Naive thymus-derived CD8-positive, alpha-beta T cell (primary cell): ENCODE data around the gene TNS3. TPM values are rescaled to one million over a fixed set of nuclear protein-coding genes. Genes with fewer than 3 reads are reported as not detected.
"Not testable (repeated sequence)": the region's sequence is repeated elsewhere in the genome, so short reads cannot be mapped to it uniquely, and the experiment has no call there.

Experiments used
- ATAC-seq, 2 donors: fragments of 150-1000 bp; cut with Tn5 transposase in 1 of 2; sonication (Bioruptor Pico), chemical (Tn5 transposase) in 1 of 2; 1 replicate in 1 of 2; 2 replicates in 1 of 2; pipeline ENCODE4 v1.10.0; 2021; ENCODE audit warnings: mild to moderate bottlenecking in 2 of 2, moderate library complexity in 2 of 2
- POLR2A ChIA-PET: fragments of 350-600 bp; sonication (Branson Sonifier 250); formaldehyde crosslinking; loops from one replicate; lab custom pipeline; 2021; ENCODE audit warnings: antibody characterized with exemption; lab: Charles Lee
- DNase-seq, 10 donors: peaks; one replicate each; pipeline versions ENCODE4 v3.0.0 to v3.0.0-alpha.2; 2020 to 2022
- H3K27ac Mint-ChIP-seq, 10 donors: one replicate each; pipeline ENCODE4 v1.8.0; 2020 to 2022; ENCODE audit warnings: mild to moderate bottlenecking in 10 of 10, mixed read lengths in 10 of 10, moderate library complexity in 4 of 10, inconsistent platforms in 1 of 10
- H3K27me3 Mint-ChIP-seq, 5 donors: one replicate each; pipeline ENCODE4 v1.8.0; 2021 to 2022; ENCODE audit warnings: mixed read lengths in 5 of 5
- H3K36me3 Mint-ChIP-seq, 3 donors: one replicate each; pipeline ENCODE4 v1.8.0; 2020 to 2022; ENCODE audit warnings: mixed read lengths in 3 of 3, mild to moderate bottlenecking in 2 of 3, inconsistent platforms in 1 of 3
- H3K4me1 Mint-ChIP-seq, 4 donors: one replicate each; pipeline ENCODE4 v1.8.0; 2021 to 2022; ENCODE audit warnings: mixed read lengths in 4 of 4
- H3K4me3 Mint-ChIP-seq, 10 donors: one replicate each; pipeline ENCODE4 v1.8.0; 2020 to 2022; ENCODE audit warnings: mild to moderate bottlenecking in 10 of 10, mixed read lengths in 10 of 10, moderate library complexity in 6 of 10, inconsistent platforms in 1 of 10
- H3K9me3 Mint-ChIP-seq, 9 donors: one replicate each; pipeline ENCODE4 v1.8.0; 2020 to 2022; ENCODE audit warnings: mixed read lengths in 9 of 9, mild to moderate bottlenecking in 3 of 9, inconsistent platforms in 1 of 9, moderate library complexity in 1 of 9
- polyA plus RNA-seq, 3 donors: library from polyadenylated mRNA; unstranded; fragments of 300-500 nt; fragmentation: Illumina TruSeq; gene quantifications; one replicate each; pipeline ENCODE4 v1.2.3, GENCODE V29; 2021
- total RNA-seq, 8 experiments: library from RNA in 2 of 8; stranded (reverse) in 2 of 8; gene quantifications; one replicate each; pipeline ENCODE4 v1.2.3 and lab custom pipeline; 2021 to 2026

TNS3 gene
- total and polyA plus RNA-seq, 5 experiments from 2014 or later: 1.2 to 1.6 TPM; not detected in 3

DNA sequence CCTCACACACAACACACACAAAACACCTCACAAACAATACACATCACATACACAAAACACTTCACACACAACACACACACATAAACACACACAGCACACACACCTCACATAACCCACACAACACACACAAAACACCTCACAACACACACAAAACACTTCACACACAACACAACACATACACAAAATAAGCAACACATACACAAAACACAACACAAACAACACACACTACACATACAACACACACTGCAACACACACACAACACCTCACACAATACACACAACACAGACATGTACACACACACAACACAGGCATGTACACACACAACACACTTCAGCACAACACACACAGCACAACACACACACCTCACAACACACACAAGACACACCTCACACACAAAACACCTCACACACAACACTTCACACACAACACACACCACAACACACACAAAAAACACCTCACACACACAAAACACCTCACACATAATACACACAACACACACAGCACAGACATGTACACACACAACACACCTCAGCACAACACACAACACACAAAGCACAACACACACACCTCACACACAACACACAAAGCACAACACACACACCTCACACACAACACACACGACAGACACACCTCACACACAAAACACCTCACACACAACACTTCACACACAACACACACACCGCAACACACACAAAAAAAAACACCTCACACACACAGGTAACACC is 107.5 kb downstream of the TNS3 start:
- POLR2A ChIA-PET: no interaction called here
- H3K4me1 Mint-ChIP-seq: peaks cover 0 to 8% (median 1%) of the 10 kb centered on the region in 4 donors
- no peaks in the 10 kb centered on the region for H3K36me3 Mint-ChIP-seq
- no peak overlapping the region for H3K27ac Mint-ChIP-seq
- H3K9me3 Mint-ChIP-seq: no peaks in the 10 kb centered on the region
- ATAC-seq: no peak
- no peak for DNase-seq
- peaks cover 0 to 12% (median 4%) of the 10 kb centered on the region in 5 donors for H3K27me3 Mint-ChIP-seq
- no peak overlapping the region for H3K4me3 Mint-ChIP-seq

DNA sequence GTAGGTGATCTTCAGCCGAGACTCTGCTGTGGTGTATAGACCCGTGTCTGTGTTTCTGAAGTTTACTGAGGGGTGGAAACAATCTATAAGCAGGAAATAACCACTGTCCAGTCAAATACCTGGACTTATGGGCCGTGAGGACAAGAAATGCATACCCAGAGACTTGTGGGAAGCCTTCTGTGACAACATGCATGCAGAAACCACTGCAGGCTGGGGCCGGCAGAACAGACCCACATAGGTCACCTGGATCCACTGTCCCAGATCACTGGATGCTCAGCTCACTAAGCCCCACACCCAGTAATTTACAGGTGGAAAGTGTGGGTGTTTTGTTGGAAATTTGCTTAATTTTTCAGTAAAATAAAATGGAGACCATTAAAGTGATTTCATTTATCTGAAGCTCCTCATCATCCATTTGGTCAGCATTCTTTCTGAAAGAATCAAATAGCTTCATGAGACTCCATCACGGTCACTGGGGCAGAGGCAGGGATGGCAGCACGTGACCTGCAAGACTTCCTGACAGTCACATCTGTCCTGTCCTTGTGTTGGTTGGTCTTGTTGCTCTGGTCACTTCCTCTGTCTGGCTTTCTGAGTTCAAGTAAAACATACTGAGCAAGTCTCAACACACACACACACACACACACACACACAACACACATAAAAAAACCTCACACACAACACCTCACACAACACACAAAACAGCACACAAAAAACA is 108.3 kb downstream of the TNS3 start:
- Mint-ChIP-seq H3K36me3 (no peaks in the 10 kb centered on the region), H3K9me3 (no peaks in the 10 kb centered on the region), H3K4me1 (peaks cover 0 to 5% (median 1%) of the 10 kb centered on the region in 4 donors), H3K27ac (no peak overlapping the region), H3K27me3 (peaks cover 0 to 12% (median 4%) of the 10 kb centered on the region in 5 donors), H3K4me3 (no peak overlapping the region)
- POLR2A ChIA-PET: no interaction called here
- DNase-seq (no peak), ATAC-seq (no peak)

DNA sequence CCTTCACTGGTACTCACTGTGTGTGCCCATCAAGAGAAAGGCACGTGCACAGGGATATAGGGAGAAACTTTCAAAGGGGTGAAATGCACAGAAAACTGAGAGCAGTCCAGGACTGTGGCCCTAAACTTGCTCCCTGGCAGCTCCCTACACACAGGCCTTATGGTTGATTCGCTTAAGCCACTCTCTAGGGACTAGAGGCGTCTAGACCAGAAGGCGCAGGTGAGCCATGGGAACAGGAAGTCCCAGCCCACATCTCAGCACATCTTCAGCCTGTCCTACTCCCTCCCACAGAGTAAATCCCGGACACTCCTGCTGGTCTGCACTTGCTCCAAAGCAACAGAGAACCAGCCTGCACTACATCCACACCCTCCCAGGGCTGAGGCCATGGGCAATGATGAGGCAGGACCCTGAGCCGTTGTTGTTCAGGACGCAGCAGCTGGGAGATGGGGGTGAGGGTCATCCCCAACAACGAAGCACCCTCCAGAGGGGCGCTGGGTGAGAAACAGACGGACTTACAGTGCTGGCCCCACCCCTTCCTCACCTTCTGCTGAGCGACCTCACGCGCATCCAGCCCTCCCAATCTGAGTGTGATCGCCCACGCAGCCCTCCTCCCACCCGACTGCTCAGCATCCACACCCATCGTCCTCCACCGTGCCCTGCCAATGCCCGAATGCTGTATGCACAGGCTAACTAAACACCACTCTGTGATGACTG is 109.3 kb downstream of the TNS3 start:
- no peak overlapping the region for H3K4me3 Mint-ChIP-seq
- DNase-seq: no peak
- no peak overlapping the region for H3K27ac Mint-ChIP-seq
- H3K9me3 Mint-ChIP-seq: no peaks in the 10 kb centered on the region
- peaks cover 0 to 12% (median 4%) of the 10 kb centered on the region in 5 donors for H3K27me3 Mint-ChIP-seq
- POLR2A ChIA-PET: no interaction called here
- no peak for ATAC-seq
- H3K4me1 Mint-ChIP-seq: peaks cover 0 to 4% (median 1%) of the 10 kb centered on the region in 4 donors
- H3K36me3 Mint-ChIP-seq: no peaks in the 10 kb centered on the region

DNA sequence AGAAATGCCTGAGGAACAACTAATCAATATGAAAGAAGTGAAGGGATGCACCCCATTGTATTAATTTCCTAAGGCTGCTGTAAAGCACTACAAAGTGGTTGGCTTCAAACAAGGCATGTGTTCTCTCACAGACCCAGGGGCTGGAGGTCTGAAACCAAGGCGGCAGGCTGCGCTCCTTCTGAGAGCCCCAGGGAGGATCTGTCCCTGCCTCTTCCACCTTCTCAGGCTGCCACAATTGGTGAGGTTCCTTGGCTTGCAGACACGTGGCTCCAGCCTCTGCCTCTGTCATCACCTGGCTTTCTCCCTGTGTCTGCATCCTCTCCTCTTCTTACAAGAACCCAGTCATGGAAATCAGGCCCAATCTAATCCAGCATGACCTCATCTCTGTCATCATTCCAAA is 110.1 kb downstream of the TNS3 start:
- POLR2A ChIA-PET: no interaction called here
- H3K9me3 Mint-ChIP-seq: no peaks in the 10 kb centered on the region
- no peak overlapping the region for H3K4me3 Mint-ChIP-seq
- no peaks in the 10 kb centered on the region for H3K36me3 Mint-ChIP-seq
- peaks cover 0 to 4% (median 1%) of the 10 kb centered on the region in 4 donors for H3K4me1 Mint-ChIP-seq
- H3K27ac Mint-ChIP-seq: no peak overlapping the region
- H3K27me3 Mint-ChIP-seq: peaks cover 0 to 12% (median 4%) of the 10 kb centered on the region in 5 donors
- ATAC-seq (no peak), DNase-seq (peak in 1 of 10 donors; percentile 43)

DNA sequence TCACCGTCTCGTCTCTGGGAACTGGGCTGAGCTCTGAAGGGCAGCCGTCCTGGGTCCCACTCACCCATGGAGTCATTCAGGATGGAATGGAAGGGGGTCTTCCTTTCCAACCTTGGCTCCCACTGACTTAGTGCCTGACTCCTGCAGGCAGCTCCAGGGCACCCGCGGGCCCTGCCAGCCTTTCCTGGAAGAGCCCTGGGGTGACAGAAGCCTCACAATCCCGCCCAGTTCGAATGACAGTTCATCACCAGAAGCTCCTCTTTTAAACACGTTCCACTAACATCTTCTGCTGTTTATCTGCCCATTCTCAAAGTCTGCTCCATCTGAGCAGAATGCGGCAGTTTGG is 110.6 kb downstream of the TNS3 start:
- POLR2A ChIA-PET: no interaction called here
- DNase-seq (peak in 1 of 10 donors; percentile 22), ATAC-seq (no peak)
- Mint-ChIP-seq H3K4me1 (peaks cover 0 to 4% (median 1%) of the 10 kb centered on the region in 4 donors), H3K36me3 (no peaks in the 10 kb centered on the region), H3K27ac (peak overlapping the region in 1 of 10 donors; percentile 19), H3K27me3 (peaks cover 0 to 9% (median 0%) of the 10 kb centered on the region in 5 donors), H3K4me3 (no peak overlapping the region), H3K9me3 (no peaks in the 10 kb centered on the region)

DNA sequence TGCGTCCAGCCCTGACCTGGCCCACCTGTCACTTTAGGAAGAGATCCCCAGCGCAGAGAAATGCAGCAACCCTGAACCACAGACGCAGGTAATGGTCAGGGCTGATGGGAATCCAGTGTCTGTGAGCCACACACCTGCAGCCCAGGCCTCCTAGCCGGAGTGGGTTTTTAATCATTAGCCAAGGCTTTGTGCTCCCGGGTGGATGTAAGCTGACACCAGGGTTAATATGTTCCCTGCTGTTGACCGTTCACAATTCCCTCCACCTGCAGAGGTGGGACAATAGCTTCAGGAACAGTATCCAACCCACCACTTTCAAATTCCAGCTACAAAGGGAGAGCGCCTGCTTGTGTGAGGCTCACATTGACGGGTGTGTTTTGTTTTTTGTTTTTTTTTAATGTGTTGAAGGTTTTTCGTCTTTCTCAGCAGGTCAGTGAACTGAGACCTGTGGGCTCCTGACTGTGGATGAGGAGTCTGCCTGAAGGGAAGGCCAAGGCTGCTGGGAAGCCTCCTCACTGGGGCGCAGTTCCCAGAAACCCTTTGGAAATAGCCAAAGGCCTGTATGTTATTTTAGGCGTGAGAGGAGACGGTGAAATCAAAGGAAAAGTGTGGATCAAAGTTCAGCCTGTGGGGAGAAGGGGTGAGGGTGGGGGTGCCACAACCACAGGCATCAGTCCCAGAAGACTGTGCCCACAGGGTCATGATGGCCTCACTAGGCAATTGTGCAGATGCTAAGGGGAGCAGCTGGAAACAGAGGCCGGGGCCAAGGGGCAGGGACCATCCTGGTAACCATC is 111.1 kb downstream of the TNS3 start:
- DNase-seq (peak in 1 of 10 donors; percentile 36), ATAC-seq (no peak)
- Mint-ChIP-seq H3K27me3 (peaks cover 0 to 3% (median 0%) of the 10 kb centered on the region in 5 donors), H3K36me3 (no peaks in the 10 kb centered on the region), H3K9me3 (no peaks in the 10 kb centered on the region), H3K4me1 (peaks cover 0 to 2% (median under 1%) of the 10 kb centered on the region in 4 donors), H3K4me3 (no peak overlapping the region), H3K27ac (peak overlapping the region in 1 of 10 donors; percentile 35)
- POLR2A ChIA-PET: no interaction called here

DNA sequence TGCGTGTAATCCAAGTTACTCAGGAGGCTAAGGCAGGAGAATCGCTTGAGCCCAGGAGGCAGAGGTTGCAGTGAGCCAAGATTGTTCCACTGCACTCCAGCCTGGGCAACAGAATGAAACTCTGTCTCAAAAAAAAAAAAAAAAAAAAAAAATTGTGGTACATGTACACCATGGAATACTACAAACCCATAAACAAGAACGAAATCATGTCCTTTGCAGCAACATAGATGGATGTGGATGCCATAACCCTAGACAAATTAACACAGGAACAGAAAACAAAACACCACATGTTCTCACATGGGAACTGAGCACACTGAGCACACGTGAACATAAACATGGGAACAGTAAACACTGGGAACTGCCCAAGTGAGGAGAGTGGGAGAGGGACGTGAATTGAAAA is 112.1 kb downstream of the TNS3 start:
- H3K27ac Mint-ChIP-seq, H3K36me3 Mint-ChIP-seq, H3K9me3 Mint-ChIP-seq, H3K4me3 Mint-ChIP-seq, H3K27me3 Mint-ChIP-seq, H3K4me1 Mint-ChIP-seq, POLR2A ChIA-PET, ATAC-seq: not testable (repeated sequence)
- peak in 1 of 10 donors; percentile 2 for DNase-seq

DNA sequence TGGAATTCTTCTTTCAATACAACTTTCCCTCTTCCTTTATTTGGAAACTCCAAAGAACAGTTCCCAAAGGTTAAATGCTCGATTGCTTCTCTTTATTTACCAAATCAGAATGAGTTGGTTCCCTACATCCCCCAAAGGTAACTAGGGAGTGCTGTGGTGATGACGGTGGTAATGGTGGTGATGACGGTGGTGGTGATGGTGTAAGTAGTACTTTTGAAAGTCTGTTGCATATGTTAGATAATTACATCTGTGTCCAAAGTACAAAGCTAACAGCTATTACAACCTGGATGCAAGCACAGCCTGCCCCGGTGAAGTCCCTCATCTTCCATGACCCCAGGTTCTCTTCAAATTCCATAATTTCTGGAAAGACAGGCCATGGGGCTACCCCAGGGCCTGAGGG is 115.1 kb downstream of the TNS3 start:
- POLR2A ChIA-PET: no interaction called here
- Mint-ChIP-seq H3K4me1 (no peaks in the 10 kb centered on the region), H3K4me3 (no peak overlapping the region), H3K36me3 (no peaks in the 10 kb centered on the region), H3K9me3 (no peaks in the 10 kb centered on the region), H3K27me3 (peaks cover 0 to 3% (median 0%) of the 10 kb centered on the region in 5 donors), H3K27ac (no peak overlapping the region)
- DNase-seq (no peak), ATAC-seq (no peak)

DNA sequence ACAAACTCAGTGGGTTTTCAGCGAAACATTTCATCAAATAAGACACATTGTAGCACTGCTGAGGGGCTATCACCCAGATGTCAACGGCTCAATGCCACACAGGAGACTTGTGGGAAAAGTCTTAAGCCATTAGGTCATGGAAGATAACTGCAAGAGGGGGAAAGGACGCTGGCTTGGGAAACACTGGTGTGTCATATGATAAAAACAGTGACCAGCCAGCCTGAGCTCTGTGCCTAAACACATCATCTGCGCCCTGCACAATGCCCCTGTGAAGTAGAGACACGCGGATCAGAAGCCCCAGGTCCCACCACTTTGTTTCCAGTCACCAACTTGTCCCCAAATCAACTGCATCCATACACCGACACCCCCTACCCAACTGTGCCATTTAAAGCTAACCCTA is 116.7 kb downstream of the TNS3 start:
- ATAC-seq (no peak), DNase-seq (no peak)
- Mint-ChIP-seq H3K36me3 (no peaks in the 10 kb centered on the region), H3K9me3 (no peaks in the 10 kb centered on the region), H3K27me3 (peaks cover 0 to 3% (median 0%) of the 10 kb centered on the region in 5 donors), H3K4me3 (no peak overlapping the region), H3K4me1 (no peaks in the 10 kb centered on the region), H3K27ac (no peak overlapping the region)
- POLR2A ChIA-PET: no interaction called here

DNA sequence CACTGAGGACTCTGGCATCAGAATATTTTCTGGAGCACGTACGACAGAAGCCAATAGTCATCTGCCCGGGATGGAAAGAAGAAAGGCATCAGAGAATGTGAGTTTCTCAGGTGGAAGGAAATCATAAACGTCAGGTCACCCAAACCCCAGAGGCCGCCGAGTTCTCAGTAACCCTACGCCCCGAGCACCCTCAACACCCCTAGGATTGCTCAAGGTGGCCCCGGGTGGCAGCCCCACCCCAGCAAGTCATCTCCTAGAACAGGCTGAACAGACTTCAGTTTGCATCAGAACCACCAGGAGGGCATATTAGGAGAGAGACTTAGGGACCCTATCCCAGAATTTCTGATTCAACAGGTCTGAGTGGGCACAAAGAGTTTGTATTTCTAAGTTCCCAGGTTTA is 117.6 kb downstream of the TNS3 start:
- Mint-ChIP-seq H3K4me1 (no peaks in the 10 kb centered on the region), H3K4me3 (no peak overlapping the region), H3K27me3 (peaks cover 0 to 3% (median 0%) of the 10 kb centered on the region in 5 donors), H3K9me3 (no peaks in the 10 kb centered on the region), H3K27ac (no peak overlapping the region), H3K36me3 (no peaks in the 10 kb centered on the region)
- POLR2A ChIA-PET: no interaction called here
- DNase-seq (no peak), ATAC-seq (no peak)

DNA sequence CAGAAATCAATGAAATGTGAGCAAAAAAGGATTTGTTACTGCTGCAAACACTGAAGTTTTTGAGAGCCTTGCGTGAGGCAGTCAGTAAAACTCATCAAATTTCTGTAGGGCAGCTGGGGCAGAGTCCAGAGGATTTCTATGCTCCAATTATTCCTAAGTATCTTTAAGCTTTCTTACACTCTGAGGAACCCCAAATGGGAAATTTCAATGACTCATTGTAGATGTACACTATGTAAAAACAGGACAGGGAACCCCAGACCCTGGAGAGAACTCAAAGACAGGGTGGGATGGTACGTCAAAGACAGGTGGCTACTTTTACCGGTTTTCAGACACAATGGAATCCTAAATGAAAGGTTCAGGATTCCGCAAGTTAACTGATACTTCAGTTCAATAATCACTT is 120.2 kb downstream of the TNS3 start:
- POLR2A ChIA-PET: no interaction called here
- Mint-ChIP-seq H3K4me1 (no peaks in the 10 kb centered on the region), H3K36me3 (no peaks in the 10 kb centered on the region), H3K4me3 (no peak overlapping the region), H3K9me3 (no peaks in the 10 kb centered on the region), H3K27ac (no peak overlapping the region), H3K27me3 (peaks cover 0 to 3% (median 0%) of the 10 kb centered on the region in 5 donors)
- DNase-seq (no peak), ATAC-seq (no peak)

DNA sequence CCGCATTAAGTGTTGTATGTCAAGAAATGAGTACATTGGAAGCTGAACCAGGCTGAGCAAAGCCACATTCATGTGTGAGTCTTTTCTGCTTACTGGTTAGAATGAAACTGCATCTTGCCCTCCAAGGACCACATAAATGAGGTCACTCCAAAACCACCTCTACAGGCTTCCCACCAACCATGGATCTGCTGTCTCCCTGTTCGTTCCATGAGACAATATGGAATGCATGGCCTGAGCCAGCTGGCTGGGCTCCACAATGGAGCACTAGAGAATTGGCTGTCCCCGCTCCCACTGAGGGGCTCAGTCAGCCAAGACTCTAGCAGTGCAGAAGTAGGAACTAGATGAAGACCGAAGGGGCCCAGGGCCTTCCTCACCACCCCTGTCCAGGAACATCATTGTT is 120.8 kb downstream of the TNS3 start:
- POLR2A ChIA-PET: no interaction called here
- no peak for ATAC-seq
- Mint-ChIP-seq H3K4me3 (no peak overlapping the region), H3K36me3 (no peaks in the 10 kb centered on the region), H3K27ac (no peak overlapping the region), H3K27me3 (peaks cover 0 to 3% (median 0%) of the 10 kb centered on the region in 5 donors), H3K4me1 (no peaks in the 10 kb centered on the region), H3K9me3 (no peaks in the 10 kb centered on the region)
- no peak for DNase-seq
